Measurements from ENCODE around the gene CFAP45.
A peak's percentile ranks its signal among the peaks of the same experiment; 100 is the strongest.

The CFAP45 gene

DNA sequence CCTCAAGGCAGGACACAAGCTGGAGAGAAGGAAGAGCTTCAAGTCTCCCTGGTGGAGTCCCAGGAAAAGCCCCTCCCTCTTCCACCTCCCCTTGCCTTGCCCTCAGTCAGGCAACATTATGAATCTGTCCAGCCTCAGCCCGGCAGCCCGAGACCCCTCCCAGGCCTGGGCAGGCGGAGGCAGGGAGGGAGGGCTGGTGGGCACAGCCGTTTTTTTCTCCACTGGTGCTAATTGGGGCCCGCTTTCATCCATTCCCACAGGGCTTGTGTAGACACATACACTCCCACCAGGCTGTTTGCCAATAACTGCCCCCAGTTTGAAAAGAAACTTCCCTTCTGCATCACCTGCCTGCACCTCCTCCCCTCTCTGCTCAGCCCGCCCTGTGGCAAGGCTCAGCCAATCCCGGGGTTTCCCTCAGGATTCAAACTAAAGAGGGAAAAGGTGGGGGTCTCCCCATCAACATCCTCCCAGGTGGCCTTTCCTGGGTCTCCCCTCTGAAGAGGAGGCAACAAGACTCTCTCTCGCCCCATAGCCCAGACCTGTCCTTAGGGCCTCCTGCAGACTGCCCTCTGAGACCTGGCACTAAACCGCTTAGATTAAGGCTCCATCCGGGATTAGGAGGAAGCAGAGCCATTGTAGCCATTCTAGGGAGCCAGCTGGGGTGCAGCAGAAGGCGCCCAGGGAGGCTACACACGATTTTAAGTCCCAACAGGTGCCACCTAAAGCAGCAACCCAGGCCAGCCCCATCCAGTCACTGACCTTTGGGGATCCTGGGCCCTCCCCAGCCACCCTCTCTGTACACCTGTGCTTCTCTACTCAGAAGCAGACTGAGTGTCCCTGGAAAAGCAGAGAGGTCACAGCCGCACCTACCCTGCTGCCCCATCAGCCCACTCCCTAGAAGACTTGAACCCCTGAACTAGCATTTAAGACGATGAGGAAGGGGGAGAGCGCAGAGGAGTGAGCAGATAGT lies 41.9 kb upstream of the CFAP45 start:
- peaks cover 0 to 16% (median 12%) of the 10 kb centered on the region in 4 donors for H3K4me1 ChIP-seq
- H3K9me3 ChIP-seq, result no peaks in the 10 kb centered on the region
- TF ChIP-seq, protein P1, sequence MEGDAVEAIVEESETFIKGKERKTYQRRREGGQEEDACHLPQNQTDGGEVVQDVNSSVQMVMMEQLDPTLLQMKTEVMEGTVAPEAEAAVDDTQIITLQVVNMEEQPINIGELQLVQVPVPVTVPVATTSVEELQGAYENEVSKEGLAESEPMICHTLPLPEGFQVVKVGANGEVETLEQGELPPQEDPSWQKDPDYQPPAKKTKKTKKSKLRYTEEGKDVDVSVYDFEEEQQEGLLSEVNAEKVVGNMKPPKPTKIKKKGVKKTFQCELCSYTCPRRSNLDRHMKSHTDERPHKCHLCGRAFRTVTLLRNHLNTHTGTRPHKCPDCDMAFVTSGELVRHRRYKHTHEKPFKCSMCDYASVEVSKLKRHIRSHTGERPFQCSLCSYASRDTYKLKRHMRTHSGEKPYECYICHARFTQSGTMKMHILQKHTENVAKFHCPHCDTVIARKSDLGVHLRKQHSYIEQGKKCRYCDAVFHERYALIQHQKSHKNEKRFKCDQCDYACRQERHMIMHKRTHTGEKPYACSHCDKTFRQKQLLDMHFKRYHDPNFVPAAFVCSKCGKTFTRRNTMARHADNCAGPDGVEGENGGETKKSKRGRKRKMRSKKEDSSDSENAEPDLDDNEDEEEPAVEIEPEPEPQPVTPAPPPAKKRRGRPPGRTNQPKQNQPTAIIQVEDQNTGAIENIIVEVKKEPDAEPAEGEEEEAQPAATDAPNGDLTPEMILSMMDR (IDR thresholded peaks at IDR 0.05), result no peak
- DNase-seq, result peak in 1 of 2 donors; percentile 51
- intact Hi-C loops (cut with DNase I; ENCODE audit: low total_unique reads), result no loop called here
- H3K4me3 ChIP-seq, result no peak overlapping the region
- H3K27me3 ChIP-seq, result peaks cover 0 to 65% of the 10 kb centered on the region in 2 donors
- no peak overlapping the region for H3K27ac ChIP-seq
- H3K36me3 ChIP-seq, result no peaks in the 10 kb centered on the region

- Histone ChIP-seq H3K27me3 (peaks cover 0 to 69% of the 10 kb centered on the region in 2 donors), H3K9me3 (no peaks in the 10 kb centered on the region), H3K4me1 (peaks cover 0 to 23% (median 15%) of the 10 kb centered on the region in 4 donors), H3K27ac (no peak overlapping the region), H3K36me3 (no peaks in the 10 kb centered on the region), H3K4me3 (no peak overlapping the region)
- DNase-seq, result no peak
- intact Hi-C loops (cut with DNase I; ENCODE audit: low total_unique reads), result no loop called here
- TF ChIP-seq, protein P1 (IDR thresholded peaks at IDR 0.05), result no peak
Measured at GRCh38 chr1:159941141-159941540, 41.2 kb upstream of the CFAP45 start.

DNA sequence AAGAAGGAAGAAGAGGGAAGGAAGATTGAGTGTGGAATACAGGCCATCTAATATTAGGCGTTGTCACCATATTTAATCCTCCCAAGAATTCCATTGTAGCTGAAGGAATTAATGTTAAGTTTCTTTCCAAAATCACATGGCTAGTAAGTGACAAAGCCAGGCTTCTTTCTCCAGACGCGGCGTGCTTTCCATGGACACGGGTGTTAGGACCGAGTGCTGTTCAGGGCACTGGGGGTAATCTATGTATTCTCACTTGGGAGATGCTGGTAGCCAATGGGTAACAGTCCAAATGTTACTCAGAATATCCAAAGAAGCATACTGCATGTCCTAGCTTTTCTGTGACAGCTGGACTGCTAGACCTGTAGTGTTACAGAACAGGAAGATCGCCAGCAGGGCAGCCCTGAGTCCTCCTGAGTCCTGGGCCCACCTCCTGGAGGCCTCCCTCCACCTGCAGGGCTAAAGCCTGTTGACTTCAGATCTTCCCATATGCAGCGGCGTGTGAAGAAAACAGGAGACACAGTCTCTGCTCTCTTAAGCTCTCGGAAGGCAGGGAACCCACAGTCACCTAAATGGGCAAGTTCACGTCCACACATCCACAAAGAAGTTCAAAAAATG lies 40.1 kb upstream of the CFAP45 start:
- peaks cover 0 to 17% (median 6%) of the 10 kb centered on the region in 4 donors for H3K4me1 ChIP-seq
- DNase-seq, result no peak
- H3K9me3 ChIP-seq, result no peaks in the 10 kb centered on the region
- intact Hi-C loops (cut with DNase I; ENCODE audit: low total_unique reads), result no loop called here
- TF ChIP-seq, protein P1 (IDR thresholded peaks at IDR 0.05), result no peak
- H3K4me3 ChIP-seq, result no peak overlapping the region
- H3K36me3 ChIP-seq, result no peaks in the 10 kb centered on the region
- peaks cover 0 to 68% of the 10 kb centered on the region in 2 donors for H3K27me3 ChIP-seq
- no peak overlapping the region for H3K27ac ChIP-seq

DNA sequence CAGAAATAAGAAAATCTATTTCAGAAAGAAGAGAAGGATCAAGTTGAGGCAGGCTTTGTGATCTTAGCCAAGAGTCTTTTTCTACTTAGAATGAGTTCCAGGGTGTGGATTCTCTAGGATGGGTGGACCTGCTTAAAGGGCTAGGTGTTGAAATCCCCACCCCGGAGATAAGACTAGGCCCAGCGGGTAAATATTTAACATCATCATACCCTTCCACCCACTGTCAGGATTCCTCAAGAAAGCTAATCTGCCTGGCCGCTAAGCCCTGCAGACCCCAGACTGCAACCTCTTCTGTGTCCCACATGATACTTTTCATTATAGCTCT lies 39.7 kb upstream of the CFAP45 start:
- TF ChIP-seq, protein P1 (IDR thresholded peaks at IDR 0.05), result no peak
- H3K9me3 ChIP-seq, result no peaks in the 10 kb centered on the region
- H3K4me3 ChIP-seq, result no peak overlapping the region
- no peak overlapping the region for H3K27ac ChIP-seq
- H3K27me3 ChIP-seq, result peaks cover 0 to 66% of the 10 kb centered on the region in 2 donors
- intact Hi-C loops (cut with DNase I; ENCODE audit: low total_unique reads), result loop anchor here (5.0 kb wide), 1 partner anchor 68 kb away; no protein-coding TSS in a partner anchor
- no peak for DNase-seq
- H3K36me3 ChIP-seq, result no peaks in the 10 kb centered on the region
- H3K4me1 ChIP-seq, result peaks cover 0 to 12% (median 4%) of the 10 kb centered on the region in 4 donors

GRCh38 chr1:159938905-159939677 lies 39.1 kb upstream of the CFAP45 start:
- peaks cover 0 to 10% (median 4%) of the 10 kb centered on the region in 4 donors for H3K4me1 ChIP-seq
- no peak for DNase-seq
- H3K9me3 ChIP-seq, result no peaks in the 10 kb centered on the region
- TF ChIP-seq, protein P1 (IDR thresholded peaks at IDR 0.05), result no peak
- H3K4me3 ChIP-seq, result no peak overlapping the region
- no peaks in the 10 kb centered on the region for H3K36me3 ChIP-seq
- H3K27ac ChIP-seq, result no peak overlapping the region
- intact Hi-C loops (cut with DNase I; ENCODE audit: low total_unique reads), result loop anchor here (5.0 kb wide), 1 partner anchor 68 kb away; no protein-coding TSS in a partner anchor
- H3K27me3 ChIP-seq, result peaks cover 0 to 62% of the 10 kb centered on the region in 2 donors

Data from tibial artery (tissue), 4 donors.